Spleen (tissue), 7 donors: ENCODE data around the gene TBXA2R.

ENCODE experiments used
- CTCF ChIP-seq, 11 experiments: fragments of 200-600 bp in 7 of 11; fragments of 450-650 bp in 4 of 11; sonication (generic) in 4 of 11; IDR thresholded peaks in 8 of 11; conservative IDR thresholded peaks in 3 of 11; 1 replicate in 7 of 11; 2 replicates in 4 of 11; pipeline versions ENCODE4 v1.4.0 to v1.8.0; 2016 to 2021; ENCODE audit warnings: antibody characterized with exemption in 11 of 11, inconsistent platforms in 4 of 11, mild to moderate bottlenecking in 1 of 11
- POLR2A ChIP-seq, 3 donors: fragments of 450-650 bp; IDR thresholded peaks; one replicate each; pipeline ENCODE4 v1.5.1; 2017; ENCODE audit warnings: antibody characterized with exemption in 3 of 3, mild to moderate bottlenecking in 1 of 3
- POLR2AphosphoS5 ChIP-seq, 3 donors: sonication (generic); formaldehyde crosslinking; IDR thresholded peaks; one replicate each; pipeline ENCODE4 v1.5.1; 2017; ENCODE audit warnings: antibody characterized with exemption in 3 of 3
- donor health status: DM: no; HTN: no; CAD: no; lungs with moderate emphysema.
- donor health status: DM: no; HTN: no; CAD: no.
- donor health status: DM: no; HTN: no; CAD: no.

GRCh38 chr19:3595521-3596061, 11.1 kb downstream of the TBXA2R start:
- TF ChIP-seq CTCF (IDR thresholded peaks at IDR 0.05 in 8 of 11, conservative IDR thresholded peaks at IDR 0.05 in 3 of 11) (no peak), POLR2A (IDR thresholded peaks at IDR 0.05) (no peak), POLR2AphosphoS5 (IDR thresholded peaks at IDR 0.05) (peak in 1 of 3 donors; percentile 27)
